Kidney (tissue), 14 donors: ENCODE results near the gene HMOX1. TPM values are rescaled to one million over a fixed set of nuclear protein-coding genes. Genes with fewer than 3 reads are reported as not detected.
"Not testable (repeated sequence)": the region's sequence is repeated elsewhere in the genome, so short reads cannot be mapped to it uniquely, and the experiment has no call there.

ENCODE experiments used
- DNase-seq, 5 donors: peaks; one replicate each; pipeline ENCODE4 v3.0.0-alpha.2; 2013 to 2020
- FAIRE-seq: peaks from 2 replicates; lab custom pipeline; 2012; peaks lifted over from hg19 to GRCh38; lab: Jason Lieb, UNC
- H3K27ac ChIP-seq, 2 donors: one replicate each; pipeline ENCODE4 v1.7.0; 2013; ENCODE audit warnings: low read depth in 2 of 2, low read length in 2 of 2, inconsistent platforms in 1 of 2
- H3K27me3 ChIP-seq: one replicate; pipeline ENCODE4 v1.7.1; 2013; ENCODE audit warnings: low read length, inconsistent platforms; ENCODE audit not compliant: control insufficient read depth, insufficient read depth
- H3K36me3 ChIP-seq, 3 donors: one replicate each; pipeline versions ENCODE4 v1.7.0 to v1.7.1; 2013; ENCODE audit warnings: low read length in 3 of 3, control low read depth in 1 of 3, inconsistent platforms in 1 of 3; ENCODE audit not compliant: insufficient read depth in 3 of 3, control insufficient read depth in 2 of 3
- H3K4me1 ChIP-seq, 3 donors: one replicate each; pipeline versions ENCODE4 v1.7.0 to v1.7.1; 2013; ENCODE audit warnings: low read length in 3 of 3, inconsistent platforms in 1 of 3, low read depth in 1 of 3; ENCODE audit not compliant: control insufficient read depth in 2 of 3, insufficient read depth in 2 of 3
- H3K4me3 ChIP-seq, 3 donors: one replicate each; pipeline versions ENCODE4 v1.7.0 to v1.8.1; 2013; ENCODE audit warnings: low read length in 3 of 3, control low read depth in 1 of 3, inconsistent platforms in 1 of 3
- H3K9ac ChIP-seq, 3 donors: one replicate each; pipeline versions ENCODE4 v1.7.0 to v1.7.1; 2013; ENCODE audit warnings: low read length in 3 of 3, control low read depth in 1 of 3, inconsistent platforms in 1 of 3
- H3K9me3 ChIP-seq, 3 donors: one replicate each; pipeline versions ENCODE4 v1.7.0 to v1.7.1; 2013; ENCODE audit warnings: low read length in 3 of 3, control low read depth in 1 of 3, inconsistent platforms in 1 of 3; ENCODE audit not compliant: control insufficient read depth in 2 of 3, insufficient read depth in 1 of 3
- intact Hi-C: fragments of 100-400 bp; cut with DNase I; formaldehyde crosslinking; loops from one replicate; pipeline ENCODE4 v1.11.1; 2022
- polyA plus RNA-seq: library from polyadenylated mRNA; stranded (reverse); fragments of 350-450 nt; fragmentation: Illumina TruSeq; extraction: RNeasy Lipid Tissue Mini Kit (QIAGEN cat#74804); gene quantifications from one replicate; pipeline ENCODE4 v1.2.3, GENCODE V29; 2014; ENCODE audit warnings: low read depth, low replicate concordance; ENCODE audit not compliant: insufficient read depth
- total RNA-seq: library from RNA; stranded (reverse); fragmentation: NEBNext Ultra II Directional; extraction: Animal tissue kit (Norgen Biotek cat#: 25700); gene quantifications from one replicate; pipeline ENCODE4 v1.2.1, GENCODE V29; 2021
- TF ChIP-seq, protein P1 (sequence below): IDR thresholded peaks from 3 replicates; pipeline ENCODE4 v1.5.1; 2012; ENCODE audit warnings: mild to moderate bottlenecking, moderate library complexity, borderline replicate concordance; ENCODE audit not compliant: insufficient read depth; ENCODE audit errors: extremely low read depth
- donor health status: control.
- donor health status: control.
- donor health status: control.
- donor health status: control.
- donor health status: control.
- donor health status: DM: yes; HTN: yes; CAD: no.
- donor health status: Normal renal cell carcinoma (clear cell type).

Gene HMOX1
- total and polyA plus RNA-seq, 2 donors from 2014 or later = 37.7 to 234 TPM

DNA sequence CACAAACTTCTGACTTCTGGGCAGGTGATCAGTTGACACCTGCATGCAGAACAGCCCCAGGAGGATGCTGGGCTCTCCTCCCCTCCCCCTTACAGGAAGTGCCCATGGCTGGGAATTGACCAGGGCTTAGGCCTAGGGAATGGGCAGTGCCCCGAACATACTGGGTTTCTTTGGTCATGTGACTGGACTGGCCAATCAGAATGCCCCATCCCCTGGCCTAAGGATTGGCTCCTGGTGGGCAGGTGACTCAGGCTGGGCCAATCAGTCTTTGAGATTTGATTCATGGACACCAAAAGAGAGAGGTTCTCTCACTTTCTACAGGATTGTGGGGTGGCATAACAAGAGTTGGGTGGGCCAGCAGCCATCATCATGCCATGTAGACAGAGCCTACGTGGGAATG lies 56.2 kb downstream of the HMOX1 start:
- Histone ChIP-seq H3K4me3 (no peak overlapping the region), H3K27me3 (no peaks in the 10 kb centered on the region), H3K9ac (no peak overlapping the region), H3K9me3 (peaks cover 0 to 9% (median 0%) of the 10 kb centered on the region in 3 donors), H3K4me1 (no peaks in the 10 kb centered on the region), H3K27ac (no peak overlapping the region), H3K36me3 (no peaks in the 10 kb centered on the region)
- TF ChIP-seq, protein P1, sequence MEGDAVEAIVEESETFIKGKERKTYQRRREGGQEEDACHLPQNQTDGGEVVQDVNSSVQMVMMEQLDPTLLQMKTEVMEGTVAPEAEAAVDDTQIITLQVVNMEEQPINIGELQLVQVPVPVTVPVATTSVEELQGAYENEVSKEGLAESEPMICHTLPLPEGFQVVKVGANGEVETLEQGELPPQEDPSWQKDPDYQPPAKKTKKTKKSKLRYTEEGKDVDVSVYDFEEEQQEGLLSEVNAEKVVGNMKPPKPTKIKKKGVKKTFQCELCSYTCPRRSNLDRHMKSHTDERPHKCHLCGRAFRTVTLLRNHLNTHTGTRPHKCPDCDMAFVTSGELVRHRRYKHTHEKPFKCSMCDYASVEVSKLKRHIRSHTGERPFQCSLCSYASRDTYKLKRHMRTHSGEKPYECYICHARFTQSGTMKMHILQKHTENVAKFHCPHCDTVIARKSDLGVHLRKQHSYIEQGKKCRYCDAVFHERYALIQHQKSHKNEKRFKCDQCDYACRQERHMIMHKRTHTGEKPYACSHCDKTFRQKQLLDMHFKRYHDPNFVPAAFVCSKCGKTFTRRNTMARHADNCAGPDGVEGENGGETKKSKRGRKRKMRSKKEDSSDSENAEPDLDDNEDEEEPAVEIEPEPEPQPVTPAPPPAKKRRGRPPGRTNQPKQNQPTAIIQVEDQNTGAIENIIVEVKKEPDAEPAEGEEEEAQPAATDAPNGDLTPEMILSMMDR = no peak
- intact Hi-C loops = no loop called here
- DNase-seq (peak in 1 of 5 donors; percentile 15), FAIRE-seq (no peak)

DNA sequence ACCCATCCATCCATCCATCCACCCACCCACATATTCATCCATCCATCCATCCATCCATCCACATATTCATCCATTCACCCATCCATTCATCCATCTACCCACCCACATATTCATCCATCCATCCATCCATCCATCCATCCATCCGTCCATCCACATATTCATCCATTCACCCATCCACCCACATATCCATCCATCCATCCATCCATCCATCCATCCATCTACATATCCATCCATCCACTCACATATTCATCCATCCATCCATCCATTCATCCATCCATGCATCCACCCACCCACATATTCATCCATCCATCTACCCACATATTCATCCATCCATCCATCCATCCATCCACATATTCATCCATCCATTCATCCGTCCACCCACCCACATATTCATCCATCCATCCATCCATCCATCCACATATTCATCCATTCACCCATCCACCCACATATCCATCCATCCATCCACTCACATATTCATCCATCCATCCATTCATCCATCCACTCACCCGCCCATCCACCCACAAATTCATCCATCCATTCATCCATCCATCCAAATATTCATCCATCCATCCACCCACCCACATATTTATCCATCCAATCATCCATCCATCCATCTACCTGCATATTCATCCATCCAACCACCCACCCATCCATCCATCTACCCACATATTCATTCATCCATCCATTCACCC lies 57.9 kb downstream of the HMOX1 start:
- H3K4me3 ChIP-seq, FAIRE-seq, intact Hi-C loops, DNase-seq, H3K9me3 ChIP-seq, H3K27ac ChIP-seq, H3K9ac ChIP-seq, H3K36me3 ChIP-seq, H3K4me1 ChIP-seq, H3K27me3 ChIP-seq: not testable (repeated sequence)

GRCh38 chr22:35439365-35439717 lies 58.4 kb downstream of the HMOX1 start:
- Histone ChIP-seq H3K27me3 (no peaks in the 10 kb centered on the region), H3K4me3 (no peak overlapping the region), H3K36me3 (no peaks in the 10 kb centered on the region), H3K9ac (no peak overlapping the region), H3K27ac (no peak overlapping the region), H3K4me1 (no peaks in the 10 kb centered on the region), H3K9me3 (peaks cover 0 to 1% (median 0%) of the 10 kb centered on the region in 3 donors)
- intact Hi-C loops = no loop called here
- TF ChIP-seq, protein P1 = no peak
- DNase-seq (no peak), FAIRE-seq (no peak)

- no peaks in the 10 kb centered on the region for H3K9me3 ChIP-seq
- no peaks in the 10 kb centered on the region for H3K27me3 ChIP-seq
- DNase-seq (no peak), FAIRE-seq (no peak)
- TF ChIP-seq, protein P1 = no peak
- H3K4me1 ChIP-seq = no peaks in the 10 kb centered on the region
- no peak overlapping the region for H3K4me3 ChIP-seq
- no peak overlapping the region for H3K27ac ChIP-seq
- no peaks in the 10 kb centered on the region for H3K36me3 ChIP-seq
- H3K9ac ChIP-seq = no peak overlapping the region
- intact Hi-C loops = no loop called here
These were observed 59.2 kb downstream of the HMOX1 start for GRCh38 chr22:35440129-35440528.
